Measurements from ENCODE around the gene DLG2. TPM values are rescaled to one million over a fixed set of nuclear protein-coding genes. Genes with fewer than 3 reads are reported as not detected.

Gene DLG2
- total RNA-seq, 2 experiments from 2014 or later, result 2.0 to 2.1 TPM

DNA sequence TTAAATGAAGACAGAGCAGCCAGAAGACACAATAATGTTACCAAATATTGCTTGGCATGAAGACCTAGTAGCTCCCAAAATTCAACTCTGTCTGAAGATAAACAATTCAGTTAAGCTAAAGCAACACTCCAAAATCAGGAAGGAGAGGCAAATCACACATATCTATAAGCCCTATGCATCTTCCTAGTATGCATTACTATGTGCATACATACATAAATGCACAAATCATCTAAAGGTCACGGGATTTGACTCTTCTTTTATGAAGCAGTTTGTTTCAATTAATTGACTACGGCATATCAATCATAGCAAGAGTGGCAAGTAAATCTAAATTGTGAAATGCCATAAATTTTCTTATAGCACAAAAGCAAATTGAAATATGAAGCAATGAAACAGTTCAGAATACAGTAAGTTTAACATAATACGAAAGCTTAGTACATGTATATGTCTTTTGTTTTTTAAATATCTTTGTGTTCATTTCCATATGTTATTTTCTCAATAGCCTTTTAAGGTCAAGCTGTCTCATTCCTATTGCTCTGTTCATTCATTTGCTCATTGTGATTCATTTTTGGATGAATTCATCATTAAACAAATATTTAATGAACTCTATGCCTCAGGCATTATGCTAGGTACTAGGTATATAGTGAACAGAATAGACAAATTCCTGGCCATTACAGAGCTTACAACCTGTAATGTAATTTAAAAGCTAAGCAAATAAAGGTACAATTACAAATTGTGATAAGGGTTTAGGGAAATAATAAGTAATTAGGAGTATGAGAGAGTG lies 540.5 kb downstream of the DLG2 start:
- peaks cover 31% of the 10 kb centered on the region for H3K9me3 Mint-ChIP-seq
- TF ChIP-seq, protein P1, sequence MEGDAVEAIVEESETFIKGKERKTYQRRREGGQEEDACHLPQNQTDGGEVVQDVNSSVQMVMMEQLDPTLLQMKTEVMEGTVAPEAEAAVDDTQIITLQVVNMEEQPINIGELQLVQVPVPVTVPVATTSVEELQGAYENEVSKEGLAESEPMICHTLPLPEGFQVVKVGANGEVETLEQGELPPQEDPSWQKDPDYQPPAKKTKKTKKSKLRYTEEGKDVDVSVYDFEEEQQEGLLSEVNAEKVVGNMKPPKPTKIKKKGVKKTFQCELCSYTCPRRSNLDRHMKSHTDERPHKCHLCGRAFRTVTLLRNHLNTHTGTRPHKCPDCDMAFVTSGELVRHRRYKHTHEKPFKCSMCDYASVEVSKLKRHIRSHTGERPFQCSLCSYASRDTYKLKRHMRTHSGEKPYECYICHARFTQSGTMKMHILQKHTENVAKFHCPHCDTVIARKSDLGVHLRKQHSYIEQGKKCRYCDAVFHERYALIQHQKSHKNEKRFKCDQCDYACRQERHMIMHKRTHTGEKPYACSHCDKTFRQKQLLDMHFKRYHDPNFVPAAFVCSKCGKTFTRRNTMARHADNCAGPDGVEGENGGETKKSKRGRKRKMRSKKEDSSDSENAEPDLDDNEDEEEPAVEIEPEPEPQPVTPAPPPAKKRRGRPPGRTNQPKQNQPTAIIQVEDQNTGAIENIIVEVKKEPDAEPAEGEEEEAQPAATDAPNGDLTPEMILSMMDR (IDR thresholded peaks at IDR 0.05), result no peak

GRCh38 chr11:85076535-85077330 lies 550.4 kb downstream of the DLG2 start:
- Mint-ChIP-seq H3K4me3 (no peak overlapping the region), H3K9me3 (peaks cover 24% of the 10 kb centered on the region), H3K27ac (no peak overlapping the region), H3K4me1 (ENCODE audit: low read depth) (no peaks in the 10 kb centered on the region), H3K36me3 (ENCODE audit: low read depth) (no peaks in the 10 kb centered on the region), H3K27me3 (no peaks in the 10 kb centered on the region)
- no peak overlapping the region for H3K27ac ChIP-seq (ENCODE audit: low read depth in 1 of 2, low read length in 2 of 2)
- ATAC-seq (ENCODE audit: poor library complexity), result no peak
- H3K4me1 ChIP-seq (ENCODE audit: insufficient read depth, low read length), result no peaks in the 10 kb centered on the region
- POLR2A ChIA-PET, result no interaction called here
- H3K27me3 ChIP-seq (ENCODE audit: control insufficient read depth in 1 of 2, insufficient read depth in 2 of 2, low read length in 2 of 2), result no peaks in the 10 kb centered on the region
- no peak for DNase-seq
- CTCF ChIA-PET, result no interaction called here
- intact Hi-C loops (cut with DNase I, micrococcal nuclease), result no loop called here
- TF ChIP-seq, protein P1 (IDR thresholded peaks at IDR 0.05), result no peak
- H3K4me3 ChIP-seq (ENCODE audit: low read length), result no peak overlapping the region
- no peaks in the 10 kb centered on the region for H3K36me3 ChIP-seq (ENCODE audit: insufficient read depth, low read length)
- H3K9me3 ChIP-seq (ENCODE audit: control insufficient read depth in 1 of 2, insufficient read depth in 1 of 2, low read length in 2 of 2), result peaks cover 4 to 11% of the 10 kb centered on the region in 2 experiments

More for the DNA sequence above, 540.5 kb downstream of the DLG2 start:
- Histone ChIP-seq H3K27ac (ENCODE audit: low read depth in 1 of 2, low read length in 2 of 2) (no peak overlapping the region), H3K36me3 (ENCODE audit: insufficient read depth, low read length) (no peaks in the 10 kb centered on the region), H3K27me3 (ENCODE audit: control insufficient read depth in 1 of 2, insufficient read depth in 2 of 2, low read length in 2 of 2) (no peaks in the 10 kb centered on the region), H3K9me3 (ENCODE audit: control insufficient read depth in 1 of 2, insufficient read depth in 1 of 2, low read length in 2 of 2) (peaks cover 6 to 31% of the 10 kb centered on the region in 2 experiments), H3K4me1 (ENCODE audit: insufficient read depth, low read length) (no peaks in the 10 kb centered on the region), H3K4me3 (ENCODE audit: low read length) (no peak overlapping the region)
- H3K4me3 Mint-ChIP-seq, result no peak overlapping the region
- no peak for DNase-seq
- ChIA-PET CTCF (no interaction called here), POLR2A (no interaction called here)
- no peaks in the 10 kb centered on the region for H3K27me3 Mint-ChIP-seq
- intact Hi-C loops (cut with DNase I, micrococcal nuclease), result no loop called here
- no peak for ATAC-seq (ENCODE audit: poor library complexity)
- no peaks in the 10 kb centered on the region for H3K36me3 Mint-ChIP-seq (ENCODE audit: low read depth)
- no peak overlapping the region for H3K27ac Mint-ChIP-seq
- H3K4me1 Mint-ChIP-seq (ENCODE audit: low read depth), result no peaks in the 10 kb centered on the region

DNA sequence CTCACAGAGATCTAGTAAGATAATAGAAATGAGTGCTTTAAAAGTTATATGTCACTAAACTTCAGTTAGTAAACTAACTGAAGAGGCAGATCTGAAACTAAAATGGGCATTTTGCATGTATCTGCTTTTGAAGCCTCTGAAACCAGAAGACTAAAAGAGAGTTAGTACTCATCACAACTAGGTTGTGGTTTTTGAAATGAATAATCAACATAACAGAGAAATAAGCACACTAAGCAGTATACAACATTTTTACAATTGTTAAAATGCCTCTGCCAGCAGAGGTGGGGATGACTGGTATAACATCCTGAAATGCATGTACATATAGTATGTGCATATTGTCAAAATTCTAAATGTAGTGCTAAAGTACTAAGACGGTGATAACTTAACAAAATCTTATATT lies 564.5 kb downstream of the DLG2 start:
- no peak for DNase-seq
- Mint-ChIP-seq H3K4me1 (ENCODE audit: low read depth) (no peaks in the 10 kb centered on the region), H3K36me3 (ENCODE audit: low read depth) (no peaks in the 10 kb centered on the region), H3K27ac (no peak overlapping the region), H3K4me3 (no peak overlapping the region), H3K9me3 (peaks cover 15% of the 10 kb centered on the region), H3K27me3 (no peaks in the 10 kb centered on the region)
- TF ChIP-seq, protein P1 (IDR thresholded peaks at IDR 0.05), result no peak
- intact Hi-C loops (cut with DNase I, micrococcal nuclease), result no loop called here
- Histone ChIP-seq H3K36me3 (ENCODE audit: insufficient read depth, low read length) (no peaks in the 10 kb centered on the region), H3K27me3 (ENCODE audit: control insufficient read depth in 1 of 2, insufficient read depth in 2 of 2, low read length in 2 of 2) (no peaks in the 10 kb centered on the region), H3K9me3 (ENCODE audit: control insufficient read depth in 1 of 2, insufficient read depth in 1 of 2, low read length in 2 of 2) (peaks cover 0 to 7% of the 10 kb centered on the region in 2 experiments), H3K4me1 (ENCODE audit: insufficient read depth, low read length) (no peaks in the 10 kb centered on the region), H3K27ac (ENCODE audit: low read depth in 1 of 2, low read length in 2 of 2) (no peak overlapping the region), H3K4me3 (ENCODE audit: low read length) (no peak overlapping the region)
- ChIA-PET CTCF (no interaction called here), POLR2A (no interaction called here)
- no peak for ATAC-seq (ENCODE audit: poor library complexity)
